ENCODE data around the gene FOXO3B. TPM values are rescaled to one million over a fixed set of nuclear protein-coding genes. Genes with fewer than 3 reads are reported as not detected.
"Not testable (repeated sequence)": the region's sequence is repeated elsewhere in the genome, so short reads cannot be mapped to it uniquely, and the experiment has no call there.

The FOXO3B gene
- total RNA-seq, 1 donor from 2014 or later = 2.1 TPM

DNA sequence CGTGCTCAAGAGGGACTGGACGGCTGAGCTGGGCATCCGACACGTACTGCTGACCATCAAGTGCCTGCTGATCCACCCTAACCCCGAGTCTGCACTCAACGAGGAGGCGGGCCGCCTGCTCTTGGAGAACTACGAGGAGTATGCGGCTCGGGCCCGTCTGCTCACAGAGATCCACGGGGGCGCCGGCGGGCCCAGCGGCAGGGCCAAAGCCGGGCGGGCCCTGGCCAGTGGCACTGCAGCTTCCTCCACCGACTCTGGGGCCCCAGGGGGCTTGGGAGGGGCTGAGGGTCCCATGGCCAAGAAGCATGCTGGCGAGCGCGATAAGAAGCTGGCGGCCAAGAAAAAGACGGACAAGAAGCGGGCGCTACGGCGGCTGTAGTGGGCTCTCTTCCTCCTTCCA lies 4.7 kb downstream of the FOXO3B start:
- DNase-seq (ENCODE audit: low read depth); FAIRE-seq; H3K36me3 ChIP-seq (ENCODE audit: control insufficient read depth, insufficient read depth, low read length); H3K27me3 ChIP-seq (ENCODE audit: control insufficient read depth, insufficient read depth, low read length); H3K4me3 ChIP-seq (ENCODE audit: low read depth, low read length): not testable (repeated sequence)

DNA sequence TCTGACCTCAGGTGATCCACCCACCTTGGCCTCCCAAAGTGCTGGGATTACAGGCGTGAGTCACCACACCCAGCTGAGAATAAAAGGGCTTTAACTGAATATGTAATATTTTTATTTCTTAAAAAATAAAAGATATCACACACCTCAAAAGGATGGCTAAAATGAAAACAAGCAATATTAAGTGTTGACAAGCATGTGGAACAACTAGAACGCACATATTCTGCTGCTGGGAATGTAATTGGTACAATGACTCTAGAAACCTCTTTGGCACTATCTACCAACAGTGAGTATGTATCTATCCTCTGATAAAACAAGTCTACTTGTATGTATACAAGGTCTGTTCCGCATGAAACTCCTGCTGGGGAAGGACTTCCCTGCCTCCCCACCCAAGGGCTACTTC lies 5.2 kb downstream of the FOXO3B start:
- H3K27me3 ChIP-seq (ENCODE audit: control insufficient read depth, insufficient read depth, low read length); FAIRE-seq; H3K36me3 ChIP-seq (ENCODE audit: control insufficient read depth, insufficient read depth, low read length); H3K4me3 ChIP-seq (ENCODE audit: low read depth, low read length); DNase-seq (ENCODE audit: low read depth): not testable (repeated sequence)

DNA sequence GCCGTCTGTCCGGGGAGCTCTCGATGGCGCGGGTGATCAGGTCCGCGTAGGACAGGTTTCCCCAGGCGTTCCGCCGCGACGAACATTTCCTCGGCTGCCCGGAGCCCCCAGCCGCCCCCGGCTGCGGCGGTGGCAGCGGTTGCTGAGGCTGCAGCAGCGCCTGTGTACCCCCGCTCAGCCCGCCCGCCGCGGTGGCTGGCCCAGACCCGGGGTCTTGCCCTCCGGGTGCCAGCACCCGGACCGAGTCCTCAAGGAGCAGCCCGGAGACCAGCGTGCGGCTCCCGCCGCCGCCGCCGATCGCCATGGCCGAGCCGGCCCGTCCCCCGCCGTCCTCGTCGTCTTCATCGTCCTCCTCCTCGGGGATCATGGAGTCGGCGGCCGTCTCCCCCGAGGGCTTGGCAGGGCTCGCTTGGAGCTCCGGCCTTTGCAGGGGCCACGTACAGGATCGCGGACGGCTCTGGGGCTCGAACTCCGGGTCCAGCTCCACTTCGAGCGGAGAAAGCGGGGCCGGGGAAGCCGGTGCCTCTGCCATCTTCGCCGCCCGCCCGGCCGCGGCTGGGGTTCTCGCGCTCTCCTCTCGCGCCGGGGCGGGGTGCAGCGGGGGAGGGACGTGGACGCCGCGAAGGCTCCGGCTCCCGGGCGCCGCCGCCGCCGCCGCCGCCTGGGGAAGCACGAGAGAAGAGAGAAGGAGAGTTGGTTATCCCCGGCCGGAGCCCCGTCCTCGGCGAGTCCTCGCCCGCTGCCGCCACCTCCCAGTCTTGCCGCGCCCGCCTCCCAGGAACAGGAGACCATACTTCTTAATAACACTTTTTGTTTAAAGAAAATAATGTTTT lies 9.5 kb downstream of the FOXO3B start:
- H3K36me3 ChIP-seq (ENCODE audit: control insufficient read depth, insufficient read depth, low read length); H3K27me3 ChIP-seq (ENCODE audit: control insufficient read depth, insufficient read depth, low read length); FAIRE-seq; H3K4me3 ChIP-seq (ENCODE audit: low read depth, low read length); DNase-seq (ENCODE audit: low read depth): not testable (repeated sequence)

DNA sequence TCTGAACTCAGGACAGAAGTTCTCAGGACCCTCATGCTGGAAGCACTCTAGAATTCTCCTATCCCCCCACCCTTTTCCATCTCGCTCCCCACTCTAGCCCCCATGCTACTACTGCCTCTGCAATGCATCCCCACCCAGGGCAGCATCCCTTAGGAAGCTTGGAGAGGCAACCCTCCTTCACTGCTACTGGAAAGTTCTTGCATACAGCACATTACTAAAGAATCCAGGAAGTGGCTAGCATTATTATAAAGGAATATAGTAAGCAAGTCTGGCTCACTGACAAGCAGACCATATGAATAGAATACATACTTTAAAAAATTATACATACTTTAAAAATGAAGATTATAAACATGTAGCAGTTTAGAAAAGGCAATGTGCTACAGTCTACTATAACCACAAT lies 13.5 kb downstream of the FOXO3B start:
- not testable (repeated sequence) for H3K27me3 ChIP-seq (ENCODE audit: control insufficient read depth, insufficient read depth, low read length); H3K36me3 ChIP-seq (ENCODE audit: control insufficient read depth, insufficient read depth, low read length); FAIRE-seq; H3K4me3 ChIP-seq (ENCODE audit: low read depth, low read length); DNase-seq (ENCODE audit: low read depth)

DNA sequence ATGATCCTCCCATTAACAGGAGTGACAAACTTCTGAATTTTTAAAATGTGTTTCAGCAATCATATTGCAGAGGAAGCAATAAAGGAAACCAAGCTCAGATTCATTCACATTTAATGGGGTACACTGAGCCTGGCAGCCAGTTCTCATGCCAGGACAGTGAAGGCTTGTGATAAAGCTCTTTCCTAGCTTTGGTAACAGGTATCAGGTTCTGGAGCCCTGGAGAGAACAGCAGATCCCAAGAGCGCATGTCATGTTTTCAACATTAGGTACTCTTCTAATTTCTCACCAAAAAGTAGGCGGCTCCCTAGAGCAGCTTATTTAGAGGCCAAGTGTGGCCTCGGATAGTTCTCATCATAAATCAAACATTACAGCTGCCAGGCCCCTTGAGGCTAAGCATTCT lies 14.6 kb downstream of the FOXO3B start:
- FAIRE-seq; H3K36me3 ChIP-seq (ENCODE audit: control insufficient read depth, insufficient read depth, low read length); H3K4me3 ChIP-seq (ENCODE audit: low read depth, low read length); H3K27me3 ChIP-seq (ENCODE audit: control insufficient read depth, insufficient read depth, low read length); DNase-seq (ENCODE audit: low read depth): not testable (repeated sequence)

DNA sequence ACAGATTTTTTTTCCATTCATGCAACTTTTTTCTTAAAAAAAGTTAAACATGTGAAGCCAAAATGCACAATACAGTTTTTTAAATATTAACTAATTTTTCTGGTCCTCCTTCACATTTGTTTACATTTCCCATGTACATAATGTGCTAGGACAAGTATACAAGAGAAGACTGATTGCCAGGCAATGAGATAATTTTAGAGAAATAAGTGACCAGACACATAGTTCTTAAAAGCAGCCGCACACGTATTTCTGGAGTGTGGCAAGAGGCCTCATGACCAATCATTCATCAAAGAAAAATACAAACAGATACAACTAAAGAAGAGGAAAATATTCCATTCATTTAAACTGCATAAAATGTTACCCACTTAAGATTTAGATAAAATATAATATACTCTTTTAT lies 15.8 kb downstream of the FOXO3B start:
- not testable (repeated sequence) for DNase-seq (ENCODE audit: low read depth); H3K27me3 ChIP-seq (ENCODE audit: control insufficient read depth, insufficient read depth, low read length); FAIRE-seq; H3K4me3 ChIP-seq (ENCODE audit: low read depth, low read length); H3K36me3 ChIP-seq (ENCODE audit: control insufficient read depth, insufficient read depth, low read length)

DNA sequence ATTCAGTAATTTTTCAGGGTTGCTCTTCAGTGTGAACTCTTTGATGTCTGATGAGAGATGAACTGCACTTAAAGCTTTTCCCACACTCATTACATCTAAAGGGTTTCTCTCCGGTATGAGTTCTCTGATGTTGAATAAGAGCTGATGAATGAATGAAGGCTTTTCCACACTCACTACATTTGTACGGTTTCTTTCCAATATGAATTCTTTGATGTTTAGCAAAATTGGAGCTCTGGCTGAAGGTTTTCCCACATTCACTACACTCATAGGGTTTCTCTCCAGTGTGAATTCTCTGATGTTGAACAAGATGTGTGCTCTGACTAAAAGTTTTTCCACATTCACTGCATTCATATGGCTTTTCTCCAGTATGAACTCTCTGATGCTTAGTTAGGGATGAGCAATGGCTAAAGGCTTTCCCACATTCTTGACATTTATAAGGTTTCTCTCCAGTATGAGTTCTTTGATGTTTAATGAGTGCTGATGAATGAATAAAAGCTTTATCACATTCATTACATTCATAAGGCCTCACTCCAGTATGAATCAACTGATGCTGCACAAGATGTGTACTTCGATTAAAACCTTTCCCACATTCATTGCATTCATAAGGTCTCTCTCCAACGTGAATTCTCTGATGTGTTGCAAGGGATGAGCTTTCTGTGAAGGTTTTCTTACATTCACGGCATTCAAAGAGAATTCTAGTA lies 20.0 kb downstream of the FOXO3B start:
- not testable (repeated sequence) for H3K36me3 ChIP-seq (ENCODE audit: control insufficient read depth, insufficient read depth, low read length); FAIRE-seq; H3K27me3 ChIP-seq (ENCODE audit: control insufficient read depth, insufficient read depth, low read length); H3K4me3 ChIP-seq (ENCODE audit: low read depth, low read length); DNase-seq (ENCODE audit: low read depth)

DNA sequence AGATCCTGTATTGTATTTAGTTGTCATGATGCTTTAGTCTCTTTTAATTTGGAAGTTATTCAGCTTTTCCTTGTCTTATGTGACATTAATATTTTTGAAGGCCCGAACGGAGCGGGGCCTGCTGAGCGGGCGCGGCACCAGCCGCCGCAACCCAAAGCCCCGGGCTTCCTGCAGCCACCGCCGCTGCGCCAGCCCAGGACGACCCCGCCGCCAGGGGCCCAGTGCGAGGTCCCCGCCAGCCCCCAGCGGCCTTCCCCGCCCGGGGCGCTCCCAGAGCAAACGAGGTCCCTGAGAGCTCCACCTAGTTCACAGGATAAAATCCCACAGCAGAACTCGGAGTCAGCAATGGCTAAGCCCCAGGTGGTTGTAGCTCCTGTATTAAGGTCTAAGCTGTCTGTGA lies 32.0 kb downstream of the FOXO3B start:
- H3K4me3 ChIP-seq (ENCODE audit: low read depth, low read length); H3K27me3 ChIP-seq (ENCODE audit: control insufficient read depth, insufficient read depth, low read length); H3K36me3 ChIP-seq (ENCODE audit: control insufficient read depth, insufficient read depth, low read length); FAIRE-seq; DNase-seq (ENCODE audit: low read depth): not testable (repeated sequence)

DNA sequence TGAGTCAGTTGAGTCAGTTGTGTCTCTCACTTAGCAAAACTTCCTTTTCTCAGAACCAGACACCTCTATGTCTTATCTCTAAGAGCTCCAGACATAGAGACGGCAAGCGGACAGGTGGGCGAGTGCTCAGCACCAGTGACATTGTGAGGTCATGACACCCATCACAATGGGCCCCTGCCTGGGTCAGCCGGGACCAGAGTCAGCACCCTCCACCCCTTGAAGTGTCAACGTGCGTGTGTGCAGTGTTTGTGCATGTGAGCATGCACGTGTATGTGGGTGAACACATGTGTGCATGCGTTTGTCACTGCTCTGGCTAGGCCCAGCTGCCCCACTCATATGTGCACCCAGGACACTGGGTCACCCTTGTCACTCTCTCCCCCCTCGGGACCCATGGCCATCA lies 37.8 kb downstream of the FOXO3B start, which contains the start of gene TBC1D28:
Gene TBC1D28, minus strand, starts transcription at position 101 of the 400 bp plus-strand sequence. CDS start 3,039 bp downstream, outside the sequence.
- not testable (repeated sequence) for H3K27me3 ChIP-seq (ENCODE audit: control insufficient read depth, insufficient read depth, low read length); H3K4me3 ChIP-seq (ENCODE audit: low read depth, low read length); H3K36me3 ChIP-seq (ENCODE audit: control insufficient read depth, insufficient read depth, low read length); DNase-seq (ENCODE audit: low read depth); FAIRE-seq

DNA sequence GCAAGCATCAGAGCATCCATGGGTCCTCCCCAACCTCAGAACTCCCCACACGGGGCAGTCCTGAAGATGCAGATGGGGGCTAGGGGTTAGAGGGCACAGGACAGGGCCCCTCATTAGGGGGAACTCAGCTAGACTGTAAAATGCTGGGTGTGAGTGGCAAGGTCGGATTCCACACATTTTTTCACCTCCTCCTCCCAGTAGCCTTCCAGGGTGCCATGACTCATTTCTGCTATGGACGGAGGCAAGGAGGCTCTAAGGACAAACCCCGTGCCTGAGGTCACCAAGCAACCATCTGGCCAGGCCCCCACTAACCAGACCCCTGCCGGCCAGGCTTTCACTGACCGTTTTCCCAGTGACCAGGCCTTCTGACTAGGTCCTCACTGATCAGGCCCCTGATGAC lies 39.0 kb downstream of the FOXO3B start:
- not testable (repeated sequence) for H3K27me3 ChIP-seq (ENCODE audit: control insufficient read depth, insufficient read depth, low read length); DNase-seq (ENCODE audit: low read depth); H3K36me3 ChIP-seq (ENCODE audit: control insufficient read depth, insufficient read depth, low read length); H3K4me3 ChIP-seq (ENCODE audit: low read depth, low read length); FAIRE-seq

DNA sequence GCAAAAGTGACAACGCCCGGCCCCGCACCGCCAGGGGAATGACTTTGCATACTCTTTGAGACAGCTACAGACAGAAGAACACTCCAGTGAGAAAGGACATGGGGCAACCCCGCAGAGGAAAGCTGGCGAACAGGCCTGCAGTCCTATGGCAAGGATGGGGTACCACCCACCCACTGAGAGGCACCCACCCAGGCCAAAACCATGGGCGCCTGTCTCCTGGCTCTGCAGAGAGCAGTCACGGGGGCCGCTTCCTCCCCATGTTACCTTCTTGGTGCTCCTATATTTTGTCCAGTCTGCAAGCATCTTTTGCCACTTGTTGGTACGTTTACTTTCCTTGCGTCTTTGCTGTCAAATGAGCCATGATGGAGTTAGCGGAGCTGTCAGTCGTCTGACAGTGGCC lies 43.8 kb downstream of the FOXO3B start:
- FAIRE-seq = peak; percentile 83
- not testable (repeated sequence) for H3K27me3 ChIP-seq (ENCODE audit: control insufficient read depth, insufficient read depth, low read length); H3K4me3 ChIP-seq (ENCODE audit: low read depth, low read length); H3K36me3 ChIP-seq (ENCODE audit: control insufficient read depth, insufficient read depth, low read length); DNase-seq (ENCODE audit: low read depth)
